GM23338 (cell line): ENCODE results near the gene PNPLA2. TPM values are rescaled to one million over a fixed set of nuclear protein-coding genes. Genes with fewer than 3 reads are reported as not detected.

Experiments
- ATAC-seq: fragments of 200-7000 bp; cut with Tn5 transposase; 3 replicates; pipeline ENCODE4 v1.9.1; 2020
- DNase-seq: peaks from one replicate; pipeline ENCODE4 v3.0.0-alpha.2; 2015; ENCODE audit warnings: low spot score
- H2AFZ ChIP-seq: fragments of 200-600 bp; sonication (generic); 2 replicates; pipeline ENCODE4 v1.8.0; 2016; ENCODE audit warnings: antibody characterized with exemption, mild to moderate bottlenecking, moderate library complexity
- H3F3A ChIP-seq: fragments of 200-600 bp; sonication (generic); replicated peaks from 2 replicates; pipeline ENCODE4 v1.8.0; 2017; ENCODE audit warnings: antibody characterized with exemption, mixed run types, low read depth
- H3K27ac ChIP-seq: fragments of 200-600 bp; sonication (generic); 2 replicates; pipeline ENCODE4 v1.6.1; 2016; ENCODE audit warnings: low read depth
- H3K27me3 ChIP-seq: fragments of 200-600 bp; sonication (generic); 2 replicates; pipeline ENCODE4 v1.8.0; 2016; ENCODE audit warnings: mild to moderate bottlenecking, mixed run types, moderate library complexity; ENCODE audit not compliant: insufficient read depth
- H3K36me3 ChIP-seq: fragments of 200-600 bp; sonication (generic); 2 replicates; pipeline ENCODE4 v1.8.0; 2016; ENCODE audit warnings: mild to moderate bottlenecking; ENCODE audit not compliant: insufficient read depth
- H3K4me1 ChIP-seq: fragments of 200-600 bp; sonication (generic); 2 replicates; pipeline ENCODE4 v1.8.0; 2016; ENCODE audit warnings: mild to moderate bottlenecking, moderate library complexity; ENCODE audit not compliant: insufficient read depth
- H3K4me2 ChIP-seq: fragments of 200-600 bp; sonication (generic); 2 replicates; pipeline ENCODE4 v1.7.1; 2017; ENCODE audit warnings: mixed run types
- H3K4me3 ChIP-seq: fragments of 200-600 bp; sonication (generic); 2 replicates; pipeline ENCODE4 v1.6.1; 2016; ENCODE audit warnings: mixed run types
- H3K79me2 ChIP-seq: fragments of 200-600 bp; sonication (generic); replicated peaks from 2 replicates; pipeline ENCODE4 v1.8.0; 2017; ENCODE audit warnings: mild to moderate bottlenecking; ENCODE audit not compliant: insufficient read depth
- H3K9me2 ChIP-seq: fragments of 200-600 bp; sonication (generic); 2 replicates; pipeline ENCODE4 v1.8.0; 2017; ENCODE audit not compliant: insufficient read depth
- H4K20me1 ChIP-seq: fragments of 200-600 bp; sonication (generic); replicated peaks from 2 replicates; pipeline ENCODE4 v1.8.0; 2017; ENCODE audit warnings: mild to moderate bottlenecking; ENCODE audit not compliant: insufficient read depth
- H3K27ac Mint-ChIP-seq: 2 replicates; pipeline ENCODE4 v1.8.0; 2020; ENCODE audit warnings: inconsistent platforms, mild to moderate bottlenecking, moderate library complexity, mixed read lengths
- H3K27me3 Mint-ChIP-seq: 3 replicates; pipeline ENCODE4 v1.8.0; 2022; ENCODE audit warnings: low read depth, mild to moderate bottlenecking, moderate library complexity, mixed read lengths, inconsistent platforms; ENCODE audit not compliant: insufficient read depth, poor library complexity
- H3K36me3 Mint-ChIP-seq: 3 replicates; pipeline ENCODE4 v1.8.0; 2021; ENCODE audit warnings: low read depth, mild to moderate bottlenecking, inconsistent platforms, moderate library complexity, mixed read lengths
- H3K4me1 Mint-ChIP-seq: 3 replicates; pipeline ENCODE4 v1.8.0; 2020; ENCODE audit warnings: mild to moderate bottlenecking, inconsistent platforms, mixed read lengths
- H3K4me3 Mint-ChIP-seq: 3 replicates; pipeline ENCODE4 v1.8.0; 2021; ENCODE audit warnings: moderate library complexity, mild to moderate bottlenecking, inconsistent platforms, mixed read lengths
- H3K9me3 Mint-ChIP-seq: 3 replicates; pipeline ENCODE4 v1.8.0; 2020; ENCODE audit warnings: moderate library complexity, mild to moderate bottlenecking, inconsistent platforms, mixed read lengths
- CREB1 ChIP-seq: fragments of 250-450 bp; sonication (Bioruptor Pico); IDR thresholded peaks from 2 replicates; pipeline ENCODE4 v1.5.0; 2020; ENCODE audit warnings: low read depth, mild to moderate bottlenecking, moderate library complexity
- CTCF ChIP-seq, 2 experiments: fragments of 200-600 bp in 1 of 2; sonication (generic) in 1 of 2; conservative IDR thresholded peaks; 2 replicates each; pipeline versions ENCODE4 v1.5.1 to v1.6.1; 2016 to 2017; ENCODE audit warnings: antibody characterized with exemption in 2 of 2, low read depth in 2 of 2, mild to moderate bottlenecking in 2 of 2, moderate library complexity in 1 of 2
- EZH2 ChIP-seq: fragments of 200-600 bp; sonication (generic); IDR thresholded peaks from one replicate; pipeline ENCODE4 v1.8.0; 2017; ENCODE audit warnings: antibody characterized with exemption, mild to moderate bottlenecking, low read depth; ENCODE audit not compliant: unreplicated experiment
- EZH2phosphoT487 ChIP-seq: fragments of 200-600 bp; sonication (generic); IDR thresholded peaks from one replicate; pipeline ENCODE4 v1.8.1; 2018; ENCODE audit warnings: antibody characterized with exemption; ENCODE audit not compliant: unreplicated experiment
- JUNB ChIP-seq: IDR thresholded peaks from one replicate; pipeline ENCODE4 v1.6.1; 2016; ENCODE audit warnings: antibody characterized with exemption; ENCODE audit not compliant: unreplicated experiment
- NANOG ChIP-seq: IDR thresholded peaks from 2 replicates; pipeline ENCODE4 v1.6.1; 2016; ENCODE audit warnings: antibody characterized with exemption, borderline replicate concordance
- POLR2AphosphoS5 ChIP-seq: IDR thresholded peaks from 2 replicates; pipeline ENCODE4 v1.6.1; 2016; ENCODE audit warnings: antibody characterized with exemption, low read depth
- STAT1 ChIP-seq: IDR thresholded peaks from one replicate; pipeline ENCODE4 v1.6.1; 2016; ENCODE audit warnings: antibody characterized with exemption; ENCODE audit not compliant: unreplicated experiment
- ZNF114 ChIP-seq: fragments of 250-450 bp; sonication (Bioruptor Pico); IDR thresholded peaks from 2 replicates; pipeline ENCODE4 v1.5.0; 2020; ENCODE audit warnings: mild to moderate bottlenecking, moderate library complexity
- ZNF331 ChIP-seq: fragments of 250-450 bp; sonication (Bioruptor Pico); IDR thresholded peaks from 2 replicates; pipeline ENCODE4 v1.5.0; 2020; ENCODE audit warnings: low read depth, mild to moderate bottlenecking, moderate library complexity
- polyA plus RNA-seq: library from polyadenylated mRNA; unstranded; fragments of >200 nt; fragmentation: Nextera tagmentation; extraction: Ambion mirVana; gene quantifications from 2 replicates; pipeline ENCODE4 v1.2.1, GENCODE V29; 2016
- total RNA-seq: library from RNA; depleted of rRNA; stranded (reverse); fragments of >200 nt; shearing (Covaris generic); gene quantifications from 2 replicates; pipeline ENCODE4 v1.2.3, GENCODE V29; 2014
- TF ChIP-seq, protein P1 (sequence below): IDR thresholded peaks from one replicate; pipeline ENCODE4 v1.6.1; 2018; ENCODE audit warnings: antibody characterized with exemption; ENCODE audit not compliant: unreplicated experiment
- TF ChIP-seq, protein P2 (sequence below): IDR thresholded peaks from 2 replicates; pipeline ENCODE4 v1.6.1; 2016; ENCODE audit warnings: antibody characterized with exemption
- TF ChIP-seq, protein P3 (sequence below): fragments of 250-450 bp; sonication (Bioruptor Pico); IDR thresholded peaks from 2 replicates; pipeline ENCODE4 v1.5.0; 2020; ENCODE audit warnings: mild to moderate bottlenecking, moderate library complexity

Gene PNPLA2
- total and polyA plus RNA-seq, 2 experiments from 2014 or later, result 31.1 to 45.6 TPM

GRCh38 chr11:870418-870817 lies 51.7 kb downstream of the PNPLA2 start:
- Histone ChIP-seq H3K4me3 (no peak overlapping the region), H3K27me3 (no peaks in the 10 kb centered on the region), H3K79me2 (no peaks in the 10 kb centered on the region), H3K27ac (no peak overlapping the region), H3K36me3 (no peaks in the 10 kb centered on the region), H3K4me2 (no peak overlapping the region), H3K4me1 (no peaks in the 10 kb centered on the region; the same call in 1 of the 2 replicates), H3K9me2 (no peaks in the 10 kb centered on the region), H4K20me1 (peaks cover 10% of the 10 kb centered on the region), H2AFZ (no peak overlapping the region), H3F3A (peaks cover 18% of the 10 kb centered on the region)
- ATAC-seq (no peak; the same call in 2 of the 3 replicates), DNase-seq (no peak)
- Mint-ChIP-seq H3K36me3 (peaks cover 11% of the 10 kb centered on the region), H3K27ac (no peak overlapping the region), H3K4me3 (no peak overlapping the region), H3K4me1 (peaks cover 4% of the 10 kb centered on the region), H3K9me3 (no peaks in the 10 kb centered on the region), H3K27me3 (peaks cover 35% of the 10 kb centered on the region)
- no peak for TF ChIP-seq JUNB
- no peak for TF ChIP-seq STAT1
- no peak for TF ChIP-seq ZNF114
- TF ChIP-seq, protein P1, sequence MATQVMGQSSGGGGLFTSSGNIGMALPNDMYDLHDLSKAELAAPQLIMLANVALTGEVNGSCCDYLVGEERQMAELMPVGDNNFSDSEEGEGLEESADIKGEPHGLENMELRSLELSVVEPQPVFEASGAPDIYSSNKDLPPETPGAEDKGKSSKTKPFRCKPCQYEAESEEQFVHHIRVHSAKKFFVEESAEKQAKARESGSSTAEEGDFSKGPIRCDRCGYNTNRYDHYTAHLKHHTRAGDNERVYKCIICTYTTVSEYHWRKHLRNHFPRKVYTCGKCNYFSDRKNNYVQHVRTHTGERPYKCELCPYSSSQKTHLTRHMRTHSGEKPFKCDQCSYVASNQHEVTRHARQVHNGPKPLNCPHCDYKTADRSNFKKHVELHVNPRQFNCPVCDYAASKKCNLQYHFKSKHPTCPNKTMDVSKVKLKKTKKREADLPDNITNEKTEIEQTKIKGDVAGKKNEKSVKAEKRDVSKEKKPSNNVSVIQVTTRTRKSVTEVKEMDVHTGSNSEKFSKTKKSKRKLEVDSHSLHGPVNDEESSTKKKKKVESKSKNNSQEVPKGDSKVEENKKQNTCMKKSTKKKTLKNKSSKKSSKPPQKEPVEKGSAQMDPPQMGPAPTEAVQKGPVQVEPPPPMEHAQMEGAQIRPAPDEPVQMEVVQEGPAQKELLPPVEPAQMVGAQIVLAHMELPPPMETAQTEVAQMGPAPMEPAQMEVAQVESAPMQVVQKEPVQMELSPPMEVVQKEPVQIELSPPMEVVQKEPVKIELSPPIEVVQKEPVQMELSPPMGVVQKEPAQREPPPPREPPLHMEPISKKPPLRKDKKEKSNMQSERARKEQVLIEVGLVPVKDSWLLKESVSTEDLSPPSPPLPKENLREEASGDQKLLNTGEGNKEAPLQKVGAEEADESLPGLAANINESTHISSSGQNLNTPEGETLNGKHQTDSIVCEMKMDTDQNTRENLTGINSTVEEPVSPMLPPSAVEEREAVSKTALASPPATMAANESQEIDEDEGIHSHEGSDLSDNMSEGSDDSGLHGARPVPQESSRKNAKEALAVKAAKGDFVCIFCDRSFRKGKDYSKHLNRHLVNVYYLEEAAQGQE, result no peak
- no peak for TF ChIP-seq EZH2
- TF ChIP-seq, protein P2, sequence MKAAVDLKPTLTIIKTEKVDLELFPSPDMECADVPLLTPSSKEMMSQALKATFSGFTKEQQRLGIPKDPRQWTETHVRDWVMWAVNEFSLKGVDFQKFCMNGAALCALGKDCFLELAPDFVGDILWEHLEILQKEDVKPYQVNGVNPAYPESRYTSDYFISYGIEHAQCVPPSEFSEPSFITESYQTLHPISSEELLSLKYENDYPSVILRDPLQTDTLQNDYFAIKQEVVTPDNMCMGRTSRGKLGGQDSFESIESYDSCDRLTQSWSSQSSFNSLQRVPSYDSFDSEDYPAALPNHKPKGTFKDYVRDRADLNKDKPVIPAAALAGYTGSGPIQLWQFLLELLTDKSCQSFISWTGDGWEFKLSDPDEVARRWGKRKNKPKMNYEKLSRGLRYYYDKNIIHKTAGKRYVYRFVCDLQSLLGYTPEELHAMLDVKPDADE, result no peak
- TF ChIP-seq POLR2AphosphoS5, result no peak
- TF ChIP-seq NANOG, result no peak
- no peak for TF ChIP-seq CREB1 (CRISPR knock-in tag)
- TF ChIP-seq, protein P3, sequence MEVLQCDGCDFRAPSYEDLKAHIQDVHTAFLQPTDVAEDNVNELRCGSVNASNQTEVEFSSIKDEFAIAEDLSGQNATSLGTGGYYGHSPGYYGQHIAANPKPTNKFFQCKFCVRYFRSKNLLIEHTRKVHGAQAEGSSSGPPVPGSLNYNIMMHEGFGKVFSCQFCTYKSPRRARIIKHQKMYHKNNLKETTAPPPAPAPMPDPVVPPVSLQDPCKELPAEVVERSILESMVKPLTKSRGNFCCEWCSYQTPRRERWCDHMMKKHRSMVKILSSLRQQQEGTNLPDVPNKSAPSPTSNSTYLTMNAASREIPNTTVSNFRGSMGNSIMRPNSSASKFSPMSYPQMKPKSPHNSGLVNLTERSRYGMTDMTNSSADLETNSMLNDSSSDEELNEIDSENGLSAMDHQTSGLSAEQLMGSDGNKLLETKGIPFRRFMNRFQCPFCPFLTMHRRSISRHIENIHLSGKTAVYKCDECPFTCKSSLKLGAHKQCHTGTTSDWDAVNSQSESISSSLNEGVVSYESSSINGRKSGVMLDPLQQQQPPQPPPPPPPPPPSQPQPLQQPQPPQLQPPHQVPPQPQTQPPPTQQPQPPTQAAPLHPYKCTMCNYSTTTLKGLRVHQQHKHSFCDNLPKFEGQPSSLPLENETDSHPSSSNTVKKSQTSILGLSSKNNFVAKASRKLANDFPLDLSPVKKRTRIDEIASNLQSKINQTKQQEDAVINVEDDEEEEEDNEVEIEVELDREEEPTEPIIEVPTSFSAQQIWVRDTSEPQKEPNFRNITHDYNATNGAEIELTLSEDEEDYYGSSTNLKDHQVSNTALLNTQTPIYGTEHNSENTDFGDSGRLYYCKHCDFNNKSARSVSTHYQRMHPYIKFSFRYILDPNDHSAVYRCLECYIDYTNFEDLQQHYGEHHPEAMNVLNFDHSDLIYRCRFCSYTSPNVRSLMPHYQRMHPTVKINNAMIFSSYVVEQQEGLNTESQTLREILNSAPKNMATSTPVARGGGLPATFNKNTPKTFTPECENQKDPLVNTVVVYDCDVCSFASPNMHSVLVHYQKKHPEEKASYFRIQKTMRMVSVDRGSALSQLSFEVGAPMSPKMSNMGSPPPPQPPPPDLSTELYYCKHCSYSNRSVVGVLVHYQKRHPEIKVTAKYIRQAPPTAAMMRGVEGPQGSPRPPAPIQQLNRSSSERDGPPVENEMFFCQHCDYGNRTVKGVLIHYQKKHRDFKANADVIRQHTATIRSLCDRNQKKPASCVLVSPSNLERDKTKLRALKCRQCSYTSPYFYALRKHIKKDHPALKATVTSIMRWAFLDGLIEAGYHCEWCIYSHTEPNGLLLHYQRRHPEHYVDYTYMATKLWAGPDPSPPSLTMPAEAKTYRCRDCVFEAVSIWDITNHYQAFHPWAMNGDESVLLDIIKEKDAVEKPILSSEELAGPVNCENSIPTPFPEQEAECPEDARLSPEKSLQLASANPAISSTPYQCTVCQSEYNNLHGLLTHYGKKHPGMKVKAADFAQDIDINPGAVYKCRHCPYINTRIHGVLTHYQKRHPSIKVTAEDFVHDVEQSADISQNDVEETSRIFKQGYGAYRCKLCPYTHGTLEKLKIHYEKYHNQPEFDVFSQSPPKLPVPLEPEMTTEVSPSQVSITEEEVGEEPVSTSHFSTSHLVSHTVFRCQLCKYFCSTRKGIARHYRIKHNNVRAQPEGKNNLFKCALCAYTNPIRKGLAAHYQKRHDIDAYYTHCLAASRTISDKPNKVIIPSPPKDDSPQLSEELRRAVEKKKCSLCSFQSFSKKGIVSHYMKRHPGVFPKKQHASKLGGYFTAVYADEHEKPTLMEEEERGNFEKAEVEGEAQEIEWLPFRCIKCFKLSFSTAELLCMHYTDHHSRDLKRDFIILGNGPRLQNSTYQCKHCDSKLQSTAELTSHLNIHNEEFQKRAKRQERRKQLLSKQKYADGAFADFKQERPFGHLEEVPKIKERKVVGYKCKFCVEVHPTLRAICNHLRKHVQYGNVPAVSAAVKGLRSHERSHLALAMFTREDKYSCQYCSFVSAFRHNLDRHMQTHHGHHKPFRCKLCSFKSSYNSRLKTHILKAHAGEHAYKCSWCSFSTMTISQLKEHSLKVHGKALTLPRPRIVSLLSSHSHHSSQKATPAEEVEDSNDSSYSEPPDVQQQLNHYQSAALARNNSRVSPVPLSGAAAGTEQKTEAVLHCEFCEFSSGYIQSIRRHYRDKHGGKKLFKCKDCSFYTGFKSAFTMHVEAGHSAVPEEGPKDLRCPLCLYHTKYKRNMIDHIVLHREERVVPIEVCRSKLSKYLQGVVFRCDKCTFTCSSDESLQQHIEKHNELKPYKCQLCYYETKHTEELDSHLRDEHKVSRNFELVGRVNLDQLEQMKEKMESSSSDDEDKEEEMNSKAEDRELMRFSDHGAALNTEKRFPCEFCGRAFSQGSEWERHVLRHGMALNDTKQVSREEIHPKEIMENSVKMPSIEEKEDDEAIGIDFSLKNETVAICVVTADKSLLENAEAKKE, result no peak
- TF ChIP-seq CTCF (conservative IDR thresholded peaks at IDR 0.05; ENCODE audit: low read depth in 2 of 2), result no peak
- TF ChIP-seq ZNF331 (CRISPR knock-in tag), result no peak
- TF ChIP-seq EZH2phosphoT487, result no peak
